ENCODE measurements around the gene TMEM82. TPM values are rescaled to one million over a fixed set of nuclear protein-coding genes. Genes with fewer than 3 reads are reported as not detected.

The TMEM82 gene
- total RNA-seq, 1 donor from 2014 or later: not detected

DNA sequence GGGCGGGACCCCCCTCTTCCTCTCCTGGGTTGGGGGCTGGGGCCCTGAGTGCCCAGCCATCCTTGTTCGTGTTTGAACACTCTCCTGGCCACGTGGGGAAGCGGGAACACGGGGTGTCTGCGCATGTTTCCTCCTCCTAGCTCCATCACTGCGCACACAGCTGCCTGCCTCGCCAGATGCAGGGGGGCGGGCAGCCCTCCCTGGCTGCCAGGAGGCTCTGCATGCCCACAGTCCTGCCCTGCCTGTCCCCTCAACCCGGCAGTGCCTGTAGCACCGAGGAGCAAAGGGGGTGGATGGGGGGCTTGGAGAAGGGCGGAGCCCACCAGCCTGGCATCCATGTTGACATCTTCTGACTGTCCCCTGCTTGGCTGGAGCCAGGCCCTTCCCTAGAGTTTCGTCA, 8.0 kb upstream of the TMEM82 start:
- no peak overlapping the region for H3K27ac Mint-ChIP-seq (ENCODE audit: unreplicated experiment)
- no peaks in the 10 kb centered on the region for H3K27me3 Mint-ChIP-seq (ENCODE audit: low read depth)
- TF ChIP-seq, protein P1, sequence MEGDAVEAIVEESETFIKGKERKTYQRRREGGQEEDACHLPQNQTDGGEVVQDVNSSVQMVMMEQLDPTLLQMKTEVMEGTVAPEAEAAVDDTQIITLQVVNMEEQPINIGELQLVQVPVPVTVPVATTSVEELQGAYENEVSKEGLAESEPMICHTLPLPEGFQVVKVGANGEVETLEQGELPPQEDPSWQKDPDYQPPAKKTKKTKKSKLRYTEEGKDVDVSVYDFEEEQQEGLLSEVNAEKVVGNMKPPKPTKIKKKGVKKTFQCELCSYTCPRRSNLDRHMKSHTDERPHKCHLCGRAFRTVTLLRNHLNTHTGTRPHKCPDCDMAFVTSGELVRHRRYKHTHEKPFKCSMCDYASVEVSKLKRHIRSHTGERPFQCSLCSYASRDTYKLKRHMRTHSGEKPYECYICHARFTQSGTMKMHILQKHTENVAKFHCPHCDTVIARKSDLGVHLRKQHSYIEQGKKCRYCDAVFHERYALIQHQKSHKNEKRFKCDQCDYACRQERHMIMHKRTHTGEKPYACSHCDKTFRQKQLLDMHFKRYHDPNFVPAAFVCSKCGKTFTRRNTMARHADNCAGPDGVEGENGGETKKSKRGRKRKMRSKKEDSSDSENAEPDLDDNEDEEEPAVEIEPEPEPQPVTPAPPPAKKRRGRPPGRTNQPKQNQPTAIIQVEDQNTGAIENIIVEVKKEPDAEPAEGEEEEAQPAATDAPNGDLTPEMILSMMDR (IDR thresholded peaks at IDR 0.05): no peak
- no peaks in the 10 kb centered on the region for H3K9me3 Mint-ChIP-seq (ENCODE audit: low read depth)
- no peaks in the 10 kb centered on the region for H3K4me1 Mint-ChIP-seq (ENCODE audit: low read depth)
- no peak for DNase-seq (ENCODE audit: low spot score)
- H3K4me3 Mint-ChIP-seq (ENCODE audit: unreplicated experiment): no peak overlapping the region
- H3K36me3 Mint-ChIP-seq (ENCODE audit: low read depth): peaks cover 11% of the 10 kb centered on the region

DNA sequence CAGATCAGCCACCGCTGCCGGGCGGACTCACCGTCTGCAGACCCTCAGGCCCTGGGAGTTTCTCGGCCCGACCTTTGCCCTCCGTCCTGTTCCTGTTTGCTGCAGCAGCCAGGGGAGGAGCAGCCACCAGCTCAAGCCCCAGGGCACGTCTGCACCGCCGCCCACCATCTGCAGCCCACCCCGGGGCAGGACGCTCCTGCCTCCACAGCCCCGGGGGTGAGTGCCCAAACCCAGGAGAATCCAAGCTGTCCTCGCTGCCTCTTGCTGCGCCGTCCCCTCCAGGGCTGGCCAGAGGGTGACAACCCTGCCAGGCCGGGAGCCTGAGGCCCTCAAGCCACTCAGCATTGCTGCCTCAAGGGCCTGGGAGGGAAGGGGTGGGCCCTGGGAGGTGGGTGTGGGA, 7.4 kb upstream of the TMEM82 start:
- no peaks in the 10 kb centered on the region for H3K4me1 Mint-ChIP-seq (ENCODE audit: low read depth)
- peaks cover 7% of the 10 kb centered on the region for H3K36me3 Mint-ChIP-seq (ENCODE audit: low read depth)
- TF ChIP-seq, protein P1 (IDR thresholded peaks at IDR 0.05): no peak
- H3K9me3 Mint-ChIP-seq (ENCODE audit: low read depth): no peaks in the 10 kb centered on the region
- DNase-seq (ENCODE audit: low spot score): no peak
- H3K27ac Mint-ChIP-seq (ENCODE audit: unreplicated experiment): no peak overlapping the region
- H3K27me3 Mint-ChIP-seq (ENCODE audit: low read depth): no peaks in the 10 kb centered on the region
- H3K4me3 Mint-ChIP-seq (ENCODE audit: unreplicated experiment): no peak overlapping the region

DNA sequence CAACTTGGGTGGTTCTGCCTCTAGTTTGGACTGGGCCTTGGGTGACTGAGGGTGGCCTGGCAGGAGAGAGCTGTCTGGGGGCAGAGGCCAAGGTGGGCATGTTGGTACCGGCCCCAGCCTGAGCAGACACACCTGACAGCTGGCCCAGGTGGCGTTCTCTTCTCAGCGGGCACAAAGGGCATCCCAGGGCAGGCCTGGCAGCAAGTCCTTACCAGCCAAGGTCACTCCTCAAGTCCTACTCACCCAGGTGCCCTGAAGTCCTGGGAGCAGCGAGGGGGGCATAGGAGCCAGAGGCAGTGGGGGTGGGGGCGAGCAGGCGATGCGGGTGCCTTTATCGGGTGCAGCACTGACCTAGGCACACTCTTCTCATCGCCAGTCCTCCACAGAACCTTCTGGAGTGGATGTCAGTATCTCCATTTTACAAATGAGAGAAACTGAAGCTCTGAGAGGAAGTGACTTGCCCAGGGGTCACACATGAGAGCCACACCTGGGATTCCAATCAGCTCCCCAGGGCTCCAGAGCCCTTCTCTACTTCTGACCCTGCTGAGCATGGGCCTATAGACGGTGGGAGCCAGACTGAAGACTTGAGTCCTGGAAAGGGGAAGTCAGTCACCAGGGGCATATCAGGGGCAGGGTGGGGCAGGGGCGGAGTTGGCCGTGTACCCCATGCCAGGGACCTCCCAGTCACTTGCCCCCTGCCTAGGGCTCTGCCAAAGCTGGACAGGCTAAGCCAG, 6.8 kb upstream of the TMEM82 start:
- Mint-ChIP-seq H3K4me1 (ENCODE audit: low read depth) (no peaks in the 10 kb centered on the region), H3K27me3 (ENCODE audit: low read depth) (no peaks in the 10 kb centered on the region), H3K4me3 (ENCODE audit: unreplicated experiment) (no peak overlapping the region), H3K36me3 (ENCODE audit: low read depth) (peaks cover 7% of the 10 kb centered on the region), H3K27ac (ENCODE audit: unreplicated experiment) (no peak overlapping the region), H3K9me3 (ENCODE audit: low read depth) (no peaks in the 10 kb centered on the region)
- DNase-seq (ENCODE audit: low spot score): no peak
- TF ChIP-seq, protein P1 (IDR thresholded peaks at IDR 0.05): no peak

DNA sequence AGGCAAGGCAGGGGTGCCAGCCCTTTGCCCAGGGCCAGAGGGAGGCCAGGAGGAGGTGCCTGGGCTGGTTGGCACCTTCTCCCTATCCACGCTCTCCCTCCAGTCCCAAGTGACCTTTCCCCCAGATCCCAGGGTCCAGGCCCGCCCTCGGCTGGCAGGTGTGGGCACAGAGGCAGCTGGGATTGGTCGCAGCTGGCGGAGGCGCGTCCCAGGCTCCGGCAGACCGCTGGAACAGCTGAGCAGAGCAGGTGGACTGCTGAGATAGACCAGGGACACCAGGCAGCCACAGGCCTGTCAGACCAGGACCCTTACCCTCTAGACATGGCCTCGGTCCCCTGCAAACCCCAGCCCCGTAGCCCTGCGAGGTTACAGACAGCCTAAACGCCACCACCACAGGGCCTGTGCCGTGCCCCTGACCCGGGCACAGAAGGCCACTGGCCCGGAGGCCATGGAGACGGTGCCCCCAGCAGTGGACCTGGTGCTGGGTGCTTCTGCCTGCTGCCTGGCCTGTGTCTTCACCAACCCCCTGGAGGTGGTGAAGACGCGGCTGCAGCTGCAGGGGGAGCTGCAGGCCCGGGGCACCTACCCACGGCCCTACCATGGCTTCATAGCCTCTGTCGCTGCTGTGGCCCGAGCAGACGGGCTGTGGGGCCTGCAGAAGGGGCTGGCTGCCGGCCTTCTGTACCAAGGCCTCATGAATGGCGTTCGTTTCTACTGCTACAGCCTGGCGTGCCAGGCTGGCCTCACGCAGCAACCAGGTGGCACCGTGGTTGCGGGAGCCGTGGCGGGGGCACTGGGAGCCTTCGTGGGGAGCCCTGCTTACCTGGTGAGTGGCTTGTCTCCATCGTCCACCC, 6.0 kb upstream of the TMEM82 start, which contains the start of gene SLC25A34:
Gene SLC25A34, plus strand, starts transcription at position 221 of the 854 bp plus-strand sequence. Its CDS starts 228 bp downstream, at position 449.
- H3K4me3 Mint-ChIP-seq (ENCODE audit: unreplicated experiment): no peak within 1 kb of the TSS
- H3K4me1 Mint-ChIP-seq (ENCODE audit: low read depth): peaks cover 3% of the 10 kb centered on the region
- H3K27ac Mint-ChIP-seq (ENCODE audit: unreplicated experiment): no peak within 1 kb of the TSS
- H3K36me3 Mint-ChIP-seq (ENCODE audit: low read depth): peaks cover 8% of the 10 kb centered on the region
- H3K9me3 Mint-ChIP-seq (ENCODE audit: low read depth): no peaks in the 10 kb centered on the region
- TF ChIP-seq, protein P1 (IDR thresholded peaks at IDR 0.05): no peak
- DNase-seq (ENCODE audit: low spot score): peak; percentile 92
- H3K27me3 Mint-ChIP-seq (ENCODE audit: low read depth): no peaks in the 10 kb centered on the region

DNA sequence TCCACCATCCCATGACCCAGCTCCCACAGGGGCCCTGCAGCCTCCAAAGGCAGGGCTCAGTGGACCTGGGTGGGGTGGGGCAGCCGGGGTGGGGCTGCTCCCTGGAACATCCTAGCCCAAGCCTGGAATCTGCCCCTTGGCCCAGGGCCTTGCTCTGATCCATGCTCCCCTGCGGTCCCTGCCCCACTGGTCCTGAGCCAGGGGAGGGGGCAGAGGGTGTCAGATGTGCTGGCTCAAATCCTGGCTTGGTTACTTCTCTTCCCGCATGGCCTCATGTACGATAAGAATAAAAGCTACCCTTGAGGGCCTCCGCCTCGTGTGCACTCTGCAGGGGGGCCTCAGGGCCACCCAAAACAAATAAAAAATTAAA, 5.4 kb upstream of the TMEM82 start:
- no peaks in the 10 kb centered on the region for H3K9me3 Mint-ChIP-seq (ENCODE audit: low read depth)
- H3K36me3 Mint-ChIP-seq (ENCODE audit: low read depth): peaks cover 9% of the 10 kb centered on the region
- TF ChIP-seq, protein P1 (IDR thresholded peaks at IDR 0.05): no peak
- H3K27ac Mint-ChIP-seq (ENCODE audit: unreplicated experiment): no peak overlapping the region
- DNase-seq (ENCODE audit: low spot score): no peak
- no peaks in the 10 kb centered on the region for H3K27me3 Mint-ChIP-seq (ENCODE audit: low read depth)
- H3K4me3 Mint-ChIP-seq (ENCODE audit: unreplicated experiment): no peak overlapping the region
- H3K4me1 Mint-ChIP-seq (ENCODE audit: low read depth): peaks cover 7% of the 10 kb centered on the region
